RWPE2 (cell line): ENCODE data around the gene NHEJ1.

Source experiments
- ATAC-seq: fragments of 200-7000 bp; cut with Tn5 transposase; 3 replicates; pipeline ENCODE4 v1.9.1; 2021; ENCODE audit warnings: low read depth
- DNase-seq: peaks from one replicate; pipeline ENCODE4 v3.0.0-alpha.2; 2020; ENCODE audit warnings: low spot score
- H3K27ac ChIP-seq: fragments of 450-650 bp; 2 replicates; pipeline ENCODE4 v1.5.1; 2017; ENCODE audit warnings: mild to moderate bottlenecking; ENCODE audit not compliant: poor library complexity, severe bottlenecking
- H3K27me3 ChIP-seq: fragments of 250-450 bp; sonication (Bioruptor Pico); 2 replicates; pipeline ENCODE4 v1.5.1; 2021; ENCODE audit warnings: mild to moderate bottlenecking, moderate library complexity; ENCODE audit not compliant: insufficient read depth, poor library complexity, severe bottlenecking
- H3K36me3 ChIP-seq: fragments of 250-450 bp; sonication (Bioruptor Pico); 2 replicates; pipeline ENCODE4 v1.5.1; 2020; ENCODE audit warnings: low read depth, mild to moderate bottlenecking, moderate library complexity
- H3K4me1 ChIP-seq: fragments of 250-450 bp; sonication (Bioruptor Pico); 2 replicates; pipeline ENCODE4 v1.5.1; 2021; ENCODE audit warnings: mild to moderate bottlenecking, moderate library complexity; ENCODE audit not compliant: insufficient read depth, poor library complexity, severe bottlenecking
- H3K4me3 ChIP-seq: fragments of 250-450 bp; sonication (Bioruptor Pico); 2 replicates; pipeline ENCODE4 v1.5.1; 2021; ENCODE audit warnings: mild to moderate bottlenecking, moderate library complexity; ENCODE audit not compliant: severe bottlenecking
- H3K9me3 ChIP-seq: fragments of 250-450 bp; sonication (Bioruptor Pico); 2 replicates; pipeline ENCODE4 v1.5.1; 2021; ENCODE audit warnings: mild to moderate bottlenecking, moderate library complexity; ENCODE audit not compliant: severe bottlenecking
- TF ChIP-seq, protein P1 (sequence below): fragments of 450-650 bp; IDR thresholded peaks from one replicate; pipeline ENCODE4 v1.5.1; 2017; ENCODE audit warnings: mild to moderate bottlenecking, moderate library complexity; ENCODE audit not compliant: poor library complexity, severe bottlenecking

The NHEJ1 gene

DNA sequence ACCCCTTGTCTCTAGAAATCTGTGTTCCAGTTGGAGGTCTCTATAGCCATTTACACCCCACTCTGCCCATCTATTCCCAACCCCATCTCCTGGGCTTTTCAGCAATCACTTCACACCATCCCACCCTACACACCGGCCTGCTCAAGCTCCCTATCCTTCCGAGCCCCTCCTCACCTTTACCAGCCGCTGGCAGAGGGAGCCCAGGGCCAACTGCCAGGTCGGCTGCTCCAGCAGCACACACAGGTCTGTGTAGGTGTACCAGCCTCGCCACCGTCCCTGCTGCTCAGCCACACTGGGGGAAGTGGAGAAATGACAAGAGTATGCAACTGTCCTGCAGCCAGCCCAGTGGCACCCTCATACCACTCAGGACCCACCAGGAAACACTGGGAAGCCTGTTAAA lies 12.6 kb upstream of the NHEJ1 start:
- ATAC-seq = no peak
- no peak for DNase-seq
- H3K27ac ChIP-seq = no peak overlapping the region
- H3K27me3 ChIP-seq = no peaks in the 10 kb centered on the region
- H3K4me3 ChIP-seq = no peak overlapping the region
- TF ChIP-seq, protein P1, sequence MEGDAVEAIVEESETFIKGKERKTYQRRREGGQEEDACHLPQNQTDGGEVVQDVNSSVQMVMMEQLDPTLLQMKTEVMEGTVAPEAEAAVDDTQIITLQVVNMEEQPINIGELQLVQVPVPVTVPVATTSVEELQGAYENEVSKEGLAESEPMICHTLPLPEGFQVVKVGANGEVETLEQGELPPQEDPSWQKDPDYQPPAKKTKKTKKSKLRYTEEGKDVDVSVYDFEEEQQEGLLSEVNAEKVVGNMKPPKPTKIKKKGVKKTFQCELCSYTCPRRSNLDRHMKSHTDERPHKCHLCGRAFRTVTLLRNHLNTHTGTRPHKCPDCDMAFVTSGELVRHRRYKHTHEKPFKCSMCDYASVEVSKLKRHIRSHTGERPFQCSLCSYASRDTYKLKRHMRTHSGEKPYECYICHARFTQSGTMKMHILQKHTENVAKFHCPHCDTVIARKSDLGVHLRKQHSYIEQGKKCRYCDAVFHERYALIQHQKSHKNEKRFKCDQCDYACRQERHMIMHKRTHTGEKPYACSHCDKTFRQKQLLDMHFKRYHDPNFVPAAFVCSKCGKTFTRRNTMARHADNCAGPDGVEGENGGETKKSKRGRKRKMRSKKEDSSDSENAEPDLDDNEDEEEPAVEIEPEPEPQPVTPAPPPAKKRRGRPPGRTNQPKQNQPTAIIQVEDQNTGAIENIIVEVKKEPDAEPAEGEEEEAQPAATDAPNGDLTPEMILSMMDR = no peak
- peaks cover 25% of the 10 kb centered on the region for H3K36me3 ChIP-seq
- H3K9me3 ChIP-seq = no peaks in the 10 kb centered on the region
- no peaks in the 10 kb centered on the region for H3K4me1 ChIP-seq

DNA sequence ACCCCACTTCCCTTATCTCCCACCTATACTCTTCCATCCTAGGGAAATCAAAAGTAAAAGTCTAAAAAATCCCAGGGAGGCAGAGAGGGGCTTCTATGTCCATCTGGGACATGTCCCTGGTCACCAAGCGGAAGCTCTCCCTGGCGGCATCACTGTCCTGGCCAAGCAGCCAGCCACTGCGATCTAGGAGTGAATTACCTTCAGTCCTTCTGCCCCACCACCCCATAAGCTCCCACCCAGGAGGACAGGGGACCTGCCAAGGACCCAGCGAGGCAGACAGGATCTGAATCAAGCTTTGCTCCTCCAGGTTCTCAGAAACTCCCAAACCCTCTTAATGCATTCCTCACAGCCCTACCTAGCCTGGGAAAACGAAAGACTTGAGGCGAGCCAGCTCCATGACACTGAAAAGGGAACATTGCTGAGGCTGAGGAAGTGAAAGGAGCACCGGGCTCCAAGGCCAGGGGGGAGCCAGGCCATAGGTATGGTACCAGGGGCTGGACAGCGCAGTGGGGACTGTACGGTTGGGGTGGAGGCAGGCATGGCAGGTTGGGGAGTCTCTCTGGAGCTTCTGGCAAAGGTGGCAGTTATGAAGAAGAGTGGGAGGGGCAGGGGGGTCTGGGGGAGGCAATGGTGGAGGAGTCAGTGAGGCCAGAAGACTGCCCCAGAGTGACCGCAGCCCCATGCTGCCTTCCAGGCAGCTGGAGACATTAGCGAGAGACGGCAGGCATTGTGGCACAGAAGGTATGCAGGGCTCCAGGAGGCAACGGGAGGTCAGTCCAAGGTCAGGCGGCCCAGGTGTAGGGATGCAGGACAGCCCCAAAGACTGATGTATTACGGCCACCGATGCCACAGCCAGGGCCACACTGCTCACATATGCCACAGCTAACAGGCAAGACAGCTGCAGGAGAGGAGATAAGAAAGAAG lies 11.9 kb upstream of the NHEJ1 start:
- H3K4me1 ChIP-seq = no peaks in the 10 kb centered on the region
- DNase-seq = no peak
- peaks cover 25% of the 10 kb centered on the region for H3K36me3 ChIP-seq
- no peak for ATAC-seq
- no peak overlapping the region for H3K27ac ChIP-seq
- TF ChIP-seq, protein P1 = no peak
- no peaks in the 10 kb centered on the region for H3K27me3 ChIP-seq
- no peaks in the 10 kb centered on the region for H3K9me3 ChIP-seq
- no peak overlapping the region for H3K4me3 ChIP-seq

DNA sequence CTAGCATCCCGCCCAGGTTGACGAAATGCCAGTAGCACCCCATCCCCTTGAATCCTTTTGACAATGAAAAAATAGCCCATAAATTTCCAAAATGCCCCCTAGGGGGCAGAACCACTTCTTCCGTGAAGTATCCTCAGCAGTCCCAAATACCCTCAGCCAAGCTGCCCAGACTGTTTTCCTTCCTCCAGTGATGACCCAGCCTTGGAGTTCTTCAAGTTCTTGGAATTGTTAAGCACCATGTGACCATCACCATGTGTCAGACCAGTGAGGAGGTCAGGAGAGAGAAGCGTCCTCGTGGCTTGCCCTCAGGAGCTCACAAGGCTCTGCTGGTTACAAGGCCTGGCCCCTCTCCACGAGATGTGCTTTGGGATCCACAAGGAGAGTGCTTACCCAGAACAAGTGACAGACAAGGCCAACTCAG lies 10.6 kb upstream of the NHEJ1 start:
- Histone ChIP-seq H3K36me3 (peaks cover 25% of the 10 kb centered on the region), H3K9me3 (no peaks in the 10 kb centered on the region), H3K27me3 (no peaks in the 10 kb centered on the region), H3K4me1 (no peaks in the 10 kb centered on the region), H3K4me3 (no peak overlapping the region), H3K27ac (no peak overlapping the region)
- ATAC-seq (peak; percentile 53), DNase-seq (no peak)
- TF ChIP-seq, protein P1 = peak; percentile 79

DNA sequence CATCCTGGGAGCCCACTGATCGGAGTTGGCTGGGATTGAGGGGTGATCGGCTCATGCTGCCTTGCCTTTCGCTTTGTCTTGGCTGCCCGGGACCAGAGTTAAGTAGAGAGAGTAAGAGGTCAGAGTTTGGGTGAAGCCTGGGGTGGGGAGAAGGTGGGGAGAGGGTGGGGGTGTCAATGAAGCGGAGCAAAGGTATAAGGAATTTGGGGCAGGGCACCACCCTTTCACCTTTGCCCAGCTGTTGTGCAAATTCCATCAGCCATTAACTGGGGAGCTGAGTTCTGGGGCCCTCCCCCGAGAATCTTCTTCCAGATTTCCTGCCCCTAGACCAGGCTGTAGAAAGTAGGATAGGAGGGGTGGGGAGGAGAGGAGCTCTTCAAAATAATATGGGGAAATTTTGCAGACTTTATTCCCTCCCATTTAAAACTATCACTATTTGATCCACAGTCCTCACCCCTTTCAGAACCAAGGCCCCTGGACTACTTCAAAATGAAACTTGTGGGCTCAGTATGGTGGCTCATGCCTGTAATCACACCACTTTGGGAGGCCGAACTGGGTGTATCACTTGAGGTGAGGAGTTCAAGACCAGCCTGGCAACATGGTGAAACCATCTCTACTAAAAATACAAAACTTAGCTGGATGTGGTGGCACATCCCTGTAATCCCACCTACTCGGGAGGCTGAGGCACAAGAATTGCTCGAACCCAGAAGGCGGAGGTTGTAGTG lies 9.5 kb upstream of the NHEJ1 start, which contains the start of gene SLC23A3:
Gene SLC23A3, minus strand, starts transcription at position 100 of the 725 bp plus-strand sequence. Its CDS starts 45 bp downstream, at position 55.
- no peak for DNase-seq
- no peak within 1 kb of the TSS for H3K4me3 ChIP-seq
- ATAC-seq = no peak
- peaks cover 21% of the 10 kb centered on the region for H3K36me3 ChIP-seq
- H3K4me1 ChIP-seq = no peaks in the 10 kb centered on the region
- TF ChIP-seq, protein P1 = no peak
- H3K27ac ChIP-seq = no peak within 1 kb of the TSS
- H3K9me3 ChIP-seq = no peaks in the 10 kb centered on the region
- no peaks in the 10 kb centered on the region for H3K27me3 ChIP-seq
